Osteocyte (in vitro differentiated cells): ENCODE data around the gene MED9. TPM values are rescaled to one million over a fixed set of nuclear protein-coding genes. Genes with fewer than 3 reads are reported as not detected.
A peak's percentile ranks its signal among the peaks of the same experiment; 100 is the strongest.

ENCODE experiments used
- DNase-seq: peaks from one replicate; pipeline ENCODE4 v3.0.0; 2021; ENCODE audit warnings: mixed read lengths; ENCODE audit not compliant: unreplicated experiment; ENCODE audit errors: extremely low spot score
- H3K27ac Mint-ChIP-seq: one replicate; pipeline ENCODE4 v1.8.0; 2021; ENCODE audit warnings: mild to moderate bottlenecking, mixed read lengths; ENCODE audit not compliant: unreplicated experiment
- H3K27me3 Mint-ChIP-seq: one replicate; pipeline ENCODE4 v1.8.0; 2021; ENCODE audit warnings: mixed read lengths; ENCODE audit not compliant: unreplicated experiment
- H3K36me3 Mint-ChIP-seq: one replicate; pipeline ENCODE4 v1.8.0; 2021; ENCODE audit warnings: mixed read lengths; ENCODE audit not compliant: unreplicated experiment
- H3K4me1 Mint-ChIP-seq: one replicate; pipeline ENCODE4 v1.8.0; 2021; ENCODE audit warnings: mixed read lengths; ENCODE audit not compliant: unreplicated experiment
- H3K4me3 Mint-ChIP-seq: one replicate; pipeline ENCODE4 v1.8.0; 2021; ENCODE audit warnings: mild to moderate bottlenecking, moderate library complexity, mixed read lengths; ENCODE audit not compliant: unreplicated experiment
- H3K9me3 Mint-ChIP-seq: one replicate; pipeline ENCODE4 v1.8.0; 2021; ENCODE audit warnings: mixed read lengths; ENCODE audit not compliant: unreplicated experiment
- total RNA-seq: library from RNA; stranded (reverse); gene quantifications from 2 replicates; pipeline ENCODE4 v1.2.1, GENCODE V29; 2021
- TF ChIP-seq, protein P1 (sequence below): fragments of 200-600 bp; sonication (generic); IDR thresholded peaks from 2 replicates; pipeline ENCODE4 v1.5.0; 2021; ENCODE audit warnings: antibody characterized with exemption, mild to moderate bottlenecking, moderate library complexity

The MED9 gene
- total RNA-seq, 1 donor from 2014 or later = 13.2 TPM

DNA sequence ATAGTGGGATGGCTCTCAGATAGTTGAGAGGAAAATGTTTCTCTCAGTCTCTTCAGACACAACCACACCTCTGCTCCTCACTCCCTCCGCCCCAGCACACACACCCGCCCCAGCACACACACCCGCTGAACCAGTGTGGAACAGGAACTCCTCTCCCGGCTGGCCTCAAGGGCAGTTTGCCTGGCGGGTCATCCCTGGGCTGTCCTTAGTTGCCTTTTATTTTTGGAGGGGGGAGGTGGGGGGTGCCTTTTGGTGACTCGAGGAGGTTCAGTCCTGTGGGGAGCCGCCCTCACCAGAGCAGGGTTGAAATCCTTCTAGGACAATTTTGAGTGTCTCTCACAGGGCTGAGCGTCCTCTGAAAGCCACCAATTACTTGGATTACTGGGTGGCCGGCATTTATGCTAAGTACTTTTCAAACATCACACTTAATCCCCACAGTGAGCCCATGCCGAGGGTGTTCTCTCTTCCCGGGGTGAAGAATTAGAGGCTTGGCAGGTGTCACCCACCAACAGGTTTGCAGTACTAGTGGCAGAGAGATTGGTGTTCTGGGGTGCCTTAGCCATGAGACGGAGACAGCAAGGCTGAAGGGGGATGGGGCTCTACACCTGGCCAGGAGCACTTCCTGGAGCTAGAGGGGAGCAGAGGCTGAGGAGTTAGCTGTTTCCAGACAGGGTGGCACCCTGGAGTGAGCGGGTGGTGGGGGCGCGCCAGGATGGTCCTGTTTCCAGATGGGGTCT lies 16.6 kb downstream of the MED9 start:
- Mint-ChIP-seq H3K4me3 (no peak overlapping the region), H3K36me3 (peaks cover 15% of the 10 kb centered on the region)

DNA sequence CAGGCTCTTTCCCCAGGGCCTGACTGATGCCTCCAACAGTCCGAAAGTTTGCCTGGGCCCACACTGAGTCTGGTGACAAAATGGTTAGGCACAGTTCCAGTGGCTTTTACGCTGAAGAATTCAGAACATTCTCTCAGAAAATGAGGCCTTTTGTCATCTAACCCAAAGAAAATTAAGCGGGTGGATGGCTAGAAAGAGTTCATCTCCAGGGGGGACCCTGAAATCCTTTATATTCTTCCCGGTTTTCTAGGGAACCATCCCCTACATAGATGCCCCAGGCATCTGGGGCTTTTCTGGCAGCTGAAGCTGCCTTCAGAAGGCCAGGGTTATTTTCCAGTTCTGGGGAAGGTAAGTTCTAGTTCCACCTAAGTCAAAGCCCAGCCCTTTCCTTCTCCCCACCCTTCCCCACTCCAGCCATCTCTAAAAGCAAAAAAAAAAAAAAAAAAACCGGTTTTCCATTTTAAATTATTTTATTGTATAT lies 17.2 kb downstream of the MED9 start:
- TF ChIP-seq, protein P1, sequence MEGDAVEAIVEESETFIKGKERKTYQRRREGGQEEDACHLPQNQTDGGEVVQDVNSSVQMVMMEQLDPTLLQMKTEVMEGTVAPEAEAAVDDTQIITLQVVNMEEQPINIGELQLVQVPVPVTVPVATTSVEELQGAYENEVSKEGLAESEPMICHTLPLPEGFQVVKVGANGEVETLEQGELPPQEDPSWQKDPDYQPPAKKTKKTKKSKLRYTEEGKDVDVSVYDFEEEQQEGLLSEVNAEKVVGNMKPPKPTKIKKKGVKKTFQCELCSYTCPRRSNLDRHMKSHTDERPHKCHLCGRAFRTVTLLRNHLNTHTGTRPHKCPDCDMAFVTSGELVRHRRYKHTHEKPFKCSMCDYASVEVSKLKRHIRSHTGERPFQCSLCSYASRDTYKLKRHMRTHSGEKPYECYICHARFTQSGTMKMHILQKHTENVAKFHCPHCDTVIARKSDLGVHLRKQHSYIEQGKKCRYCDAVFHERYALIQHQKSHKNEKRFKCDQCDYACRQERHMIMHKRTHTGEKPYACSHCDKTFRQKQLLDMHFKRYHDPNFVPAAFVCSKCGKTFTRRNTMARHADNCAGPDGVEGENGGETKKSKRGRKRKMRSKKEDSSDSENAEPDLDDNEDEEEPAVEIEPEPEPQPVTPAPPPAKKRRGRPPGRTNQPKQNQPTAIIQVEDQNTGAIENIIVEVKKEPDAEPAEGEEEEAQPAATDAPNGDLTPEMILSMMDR = no peak
- H3K27ac Mint-ChIP-seq = no peak overlapping the region
- H3K4me1 Mint-ChIP-seq = peaks cover 15% of the 10 kb centered on the region
- H3K36me3 Mint-ChIP-seq = peaks cover 15% of the 10 kb centered on the region
- H3K27me3 Mint-ChIP-seq = peaks cover 3% of the 10 kb centered on the region
- H3K9me3 Mint-ChIP-seq = no peaks in the 10 kb centered on the region
- DNase-seq = no peak
- no peak overlapping the region for H3K4me3 Mint-ChIP-seq

More for the DNA sequence above, 16.6 kb downstream of the MED9 start:
- no peaks in the 10 kb centered on the region for H3K9me3 Mint-ChIP-seq
- TF ChIP-seq, protein P1 = no peak
- no peak for DNase-seq
- no peak overlapping the region for H3K27ac Mint-ChIP-seq
- H3K27me3 Mint-ChIP-seq = peaks cover 3% of the 10 kb centered on the region
- H3K4me1 Mint-ChIP-seq = peaks cover 15% of the 10 kb centered on the region

DNA sequence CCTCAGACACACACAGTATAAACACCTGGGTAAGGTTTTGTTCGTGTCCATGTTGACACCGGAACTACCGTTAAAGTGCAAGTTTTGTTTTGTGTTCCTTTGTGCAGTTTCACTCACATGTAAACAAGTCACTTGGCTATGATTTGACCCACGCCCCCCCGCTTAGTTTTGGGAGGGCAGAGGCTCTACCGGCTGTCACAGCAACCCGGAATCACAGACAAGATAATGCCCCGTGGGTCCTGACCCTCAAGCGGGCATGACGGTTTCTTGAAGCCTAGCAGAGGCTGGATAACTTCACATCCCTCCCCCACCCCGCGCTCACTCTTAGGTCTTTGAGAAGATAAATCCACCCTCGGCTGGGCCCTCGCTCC lies 17.7 kb downstream of the MED9 start:
- Mint-ChIP-seq H3K27me3 (peaks cover 3% of the 10 kb centered on the region), H3K4me1 (peaks cover 15% of the 10 kb centered on the region), H3K4me3 (peak overlapping the region; percentile 42), H3K9me3 (no peaks in the 10 kb centered on the region), H3K27ac (no peak overlapping the region), H3K36me3 (peaks cover 15% of the 10 kb centered on the region)
- DNase-seq = no peak
- TF ChIP-seq, protein P1 = no peak

DNA sequence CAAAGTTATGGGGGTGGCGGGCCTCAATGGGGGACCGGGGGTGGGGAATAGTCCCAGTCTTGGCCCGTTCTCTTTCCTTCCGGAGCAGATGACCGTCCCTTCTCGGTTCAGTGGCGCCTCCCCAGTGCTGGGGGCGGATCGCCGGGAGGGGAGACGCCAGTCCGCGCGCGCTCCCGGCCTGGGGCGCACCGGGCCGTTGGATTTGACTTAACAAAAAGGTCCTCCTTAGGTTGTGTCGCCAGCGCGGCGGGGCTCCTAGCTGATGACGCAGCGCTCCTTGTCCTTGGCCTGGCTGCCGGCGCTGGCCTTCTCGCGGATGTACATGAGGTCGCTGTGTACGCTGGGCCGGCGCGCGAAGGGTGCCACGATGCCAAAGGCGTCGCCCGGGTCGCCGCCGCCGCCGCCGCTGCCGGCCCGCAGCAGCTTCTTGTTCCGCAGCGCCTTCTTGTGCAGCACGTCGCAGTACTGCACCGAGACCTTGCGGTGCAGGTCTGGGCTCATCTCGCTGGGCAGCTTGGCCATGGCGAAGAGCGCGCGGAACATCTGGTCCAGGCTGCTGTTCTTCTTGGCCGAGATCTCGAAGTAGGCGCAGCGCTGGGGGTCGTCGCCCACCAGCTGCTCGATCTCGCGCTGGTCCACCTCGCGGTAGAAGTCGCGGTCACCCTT lies 18.2 kb downstream of the MED9 start:
- no peak for DNase-seq
- no peak overlapping the region for H3K27ac Mint-ChIP-seq

More for the DNA sequence above, 18.2 kb downstream of the MED9 start:
- peaks cover 3% of the 10 kb centered on the region for H3K27me3 Mint-ChIP-seq
- peaks cover 15% of the 10 kb centered on the region for H3K4me1 Mint-ChIP-seq
- no peaks in the 10 kb centered on the region for H3K9me3 Mint-ChIP-seq
- H3K4me3 Mint-ChIP-seq = peak overlapping the region; percentile 66
- TF ChIP-seq, protein P1 = no peak
- peaks cover 15% of the 10 kb centered on the region for H3K36me3 Mint-ChIP-seq
